Transverse colon (tissue), 3 donors: ENCODE measurements around the gene PRPF40A.

ENCODE experiments used
- CTCF ChIP-seq, 5 experiments: fragments of 200-600 bp in 3 of 5; fragments of 450-650 bp in 2 of 5; sonication (generic) in 3 of 5; IDR thresholded peaks; 1 replicate in 2 of 5; 2 replicates in 3 of 5; pipeline ENCODE4 v1.5.1; 2016 to 2017; ENCODE audit warnings: antibody characterized with exemption in 5 of 5, inconsistent platforms in 3 of 5, mild to moderate bottlenecking in 2 of 5, moderate library complexity in 1 of 5
- EP300 ChIP-seq: sonication (generic); formaldehyde crosslinking; IDR thresholded peaks from one replicate; pipeline ENCODE4 v1.6.1; 2017; ENCODE audit warnings: antibody characterized with exemption, low read depth
- POLR2A ChIP-seq: fragments of 450-650 bp; IDR thresholded peaks from one replicate; pipeline ENCODE4 v1.6.1; 2016; ENCODE audit warnings: antibody characterized with exemption, mild to moderate bottlenecking, moderate library complexity

GRCh38 chr2:152693033-152693432, 24.2 kb downstream of the PRPF40A start:
- TF ChIP-seq EP300 (no peak), POLR2A (no peak), CTCF (IDR thresholded peaks at IDR 0.05) (no peak)
